ENCODE measurements around the gene FGR. TPM values are rescaled to one million over a fixed set of nuclear protein-coding genes. Genes with fewer than 3 reads are reported as not detected.
"Not testable (repeated sequence)": the region's sequence is repeated elsewhere in the genome, so short reads cannot be mapped to it uniquely, and the experiment has no call there.

FGR gene
- total RNA-seq, 1 donor from 2014 or later = not detected

- TF ChIP-seq, protein P1, sequence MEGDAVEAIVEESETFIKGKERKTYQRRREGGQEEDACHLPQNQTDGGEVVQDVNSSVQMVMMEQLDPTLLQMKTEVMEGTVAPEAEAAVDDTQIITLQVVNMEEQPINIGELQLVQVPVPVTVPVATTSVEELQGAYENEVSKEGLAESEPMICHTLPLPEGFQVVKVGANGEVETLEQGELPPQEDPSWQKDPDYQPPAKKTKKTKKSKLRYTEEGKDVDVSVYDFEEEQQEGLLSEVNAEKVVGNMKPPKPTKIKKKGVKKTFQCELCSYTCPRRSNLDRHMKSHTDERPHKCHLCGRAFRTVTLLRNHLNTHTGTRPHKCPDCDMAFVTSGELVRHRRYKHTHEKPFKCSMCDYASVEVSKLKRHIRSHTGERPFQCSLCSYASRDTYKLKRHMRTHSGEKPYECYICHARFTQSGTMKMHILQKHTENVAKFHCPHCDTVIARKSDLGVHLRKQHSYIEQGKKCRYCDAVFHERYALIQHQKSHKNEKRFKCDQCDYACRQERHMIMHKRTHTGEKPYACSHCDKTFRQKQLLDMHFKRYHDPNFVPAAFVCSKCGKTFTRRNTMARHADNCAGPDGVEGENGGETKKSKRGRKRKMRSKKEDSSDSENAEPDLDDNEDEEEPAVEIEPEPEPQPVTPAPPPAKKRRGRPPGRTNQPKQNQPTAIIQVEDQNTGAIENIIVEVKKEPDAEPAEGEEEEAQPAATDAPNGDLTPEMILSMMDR (conservative IDR thresholded peaks at IDR 0.05) = no peak
- DNase-seq (ENCODE audit: extremely low spot score, unreplicated experiment) = no peak
- Mint-ChIP-seq H3K4me1 (ENCODE audit: unreplicated experiment) (peaks cover 18% of the 10 kb centered on the region), H3K36me3 (no peaks in the 10 kb centered on the region), H3K27me3 (peaks cover 44% of the 10 kb centered on the region), H3K27ac (peak overlapping the region; percentile 31), H3K9me3 (no peaks in the 10 kb centered on the region), H3K4me3 (peak overlapping the region; percentile 28)
Observed at GRCh38 chr1:27630859-27631491, 4.0 kb downstream of the FGR start.

DNA sequence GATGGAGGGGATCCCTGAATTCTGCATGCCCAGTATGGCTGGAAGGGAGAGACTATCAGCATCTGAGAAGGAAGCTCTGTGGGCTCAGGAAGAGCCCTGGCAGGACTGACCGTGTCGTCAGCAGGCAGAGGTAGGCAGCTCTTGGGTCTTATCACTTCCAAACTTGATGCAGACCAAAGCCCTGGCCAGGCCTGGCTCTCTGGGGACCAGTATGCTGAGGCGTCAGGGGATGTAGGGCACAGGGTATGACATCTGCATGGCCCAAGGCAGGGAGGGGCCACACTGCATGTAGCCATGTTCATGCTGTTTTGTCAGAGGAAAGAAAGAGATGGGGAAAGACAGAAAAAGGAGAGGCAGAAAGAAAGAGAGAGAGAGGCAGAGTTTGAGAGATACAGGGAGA, 6.3 kb downstream of the FGR start:
- Mint-ChIP-seq H3K27me3 (peaks cover 33% of the 10 kb centered on the region), H3K36me3 (no peaks in the 10 kb centered on the region), H3K4me1 (ENCODE audit: unreplicated experiment) (peaks cover 18% of the 10 kb centered on the region), H3K9me3 (no peaks in the 10 kb centered on the region), H3K27ac (no peak overlapping the region), H3K4me3 (no peak overlapping the region)
- DNase-seq (ENCODE audit: extremely low spot score, unreplicated experiment) = no peak
- TF ChIP-seq, protein P1 (conservative IDR thresholded peaks at IDR 0.05) = no peak

- peaks cover 18% of the 10 kb centered on the region for H3K4me1 Mint-ChIP-seq (ENCODE audit: unreplicated experiment)
- peaks cover 26% of the 10 kb centered on the region for H3K27me3 Mint-ChIP-seq
- not testable (repeated sequence) for H3K9me3 Mint-ChIP-seq; H3K4me3 Mint-ChIP-seq; DNase-seq (ENCODE audit: extremely low spot score, unreplicated experiment); H3K36me3 Mint-ChIP-seq; H3K27ac Mint-ChIP-seq
Observed at GRCh38 chr1:27627733-27628132, 7.3 kb downstream of the FGR start.

- Mint-ChIP-seq H3K4me3 (no peak overlapping the region), H3K36me3 (no peaks in the 10 kb centered on the region), H3K4me1 (ENCODE audit: unreplicated experiment) (peaks cover 18% of the 10 kb centered on the region), H3K27me3 (peaks cover 22% of the 10 kb centered on the region), H3K27ac (no peak overlapping the region), H3K9me3 (no peaks in the 10 kb centered on the region)
- DNase-seq (ENCODE audit: extremely low spot score, unreplicated experiment) = no peak
- TF ChIP-seq, protein P1 (conservative IDR thresholded peaks at IDR 0.05) = no peak
Observed at GRCh38 chr1:27627061-27627460, 7.9 kb downstream of the FGR start.

DNA sequence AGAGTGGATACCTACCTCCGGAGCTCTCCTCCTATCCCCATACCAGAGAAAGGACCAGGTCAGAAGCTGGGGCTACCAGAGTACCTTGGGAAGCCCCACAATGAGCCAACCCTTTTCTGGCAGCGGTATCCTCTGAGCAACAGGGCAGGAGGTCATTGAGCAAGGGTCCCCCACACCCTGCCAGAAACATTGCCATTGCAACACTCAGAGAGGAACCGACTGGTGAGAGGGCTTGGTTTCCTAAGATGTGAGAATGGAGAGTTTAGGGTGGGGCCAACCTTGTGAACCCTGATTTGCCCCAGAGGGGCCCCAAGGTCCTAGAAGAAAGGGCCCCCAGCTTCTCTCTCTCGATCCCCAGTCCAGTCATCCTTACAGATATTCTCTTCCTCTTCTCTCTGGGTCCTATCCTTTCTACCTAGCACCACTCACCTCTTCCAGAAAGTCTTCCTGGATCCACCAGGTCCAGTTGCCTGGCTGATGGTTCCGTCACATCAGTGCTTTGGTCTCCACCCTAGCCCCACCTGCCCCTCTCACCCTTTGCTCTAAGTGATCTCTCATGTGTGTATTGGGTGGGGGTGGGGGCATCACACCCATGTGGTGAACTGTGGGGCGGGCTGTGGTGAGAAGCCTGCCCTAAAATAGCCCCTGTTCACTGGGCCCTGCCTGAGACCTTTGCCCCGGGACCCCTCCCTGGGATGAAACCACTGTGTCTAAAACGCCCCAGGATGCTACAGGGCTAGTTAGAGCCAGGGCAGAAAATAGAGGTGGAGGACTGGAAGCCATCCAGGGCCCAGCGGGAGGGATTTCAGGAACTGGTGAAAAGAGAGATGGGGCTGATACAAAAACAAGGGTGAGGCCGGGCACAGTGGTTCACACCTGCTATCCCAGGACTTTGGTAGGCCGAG, 8.7 kb downstream of the FGR start:
- no peaks in the 10 kb centered on the region for H3K36me3 Mint-ChIP-seq
- H3K9me3 Mint-ChIP-seq = no peaks in the 10 kb centered on the region
- H3K4me3 Mint-ChIP-seq = no peak overlapping the region
- peaks cover 15% of the 10 kb centered on the region for H3K4me1 Mint-ChIP-seq (ENCODE audit: unreplicated experiment)
- H3K27me3 Mint-ChIP-seq = peaks cover 18% of the 10 kb centered on the region
- DNase-seq (ENCODE audit: extremely low spot score, unreplicated experiment) = no peak
- TF ChIP-seq, protein P1 (conservative IDR thresholded peaks at IDR 0.05) = no peak
- no peak overlapping the region for H3K27ac Mint-ChIP-seq
